Body of pancreas (tissue), 4 donors: ENCODE measurements around the gene CFH. TPM values are rescaled to one million over a fixed set of nuclear protein-coding genes. Genes with fewer than 3 reads are reported as not detected.
A peak's percentile ranks its signal among the peaks of the same experiment; 100 is the strongest.

Source experiments
- ATAC-seq: fragments of 150-250 bp; one replicate; pipeline ENCODE4 v1.9.1; 2016
- DNase-seq, 4 donors: peaks; one replicate each; pipeline ENCODE4 v3.0.0-alpha.2; 2019
- H3K27ac ChIP-seq, 4 donors: fragments of 200-600 bp; sonication (generic); 1 replicate in 3 of 4; 2 replicates in 1 of 4; pipeline versions ENCODE4 v1.5.1 to v1.6.1; 2016 to 2019; ENCODE audit warnings: mild to moderate bottlenecking in 1 of 4, mixed read lengths in 1 of 4, moderate library complexity in 1 of 4
- H3K27me3 ChIP-seq, 2 donors: fragments of 200-600 bp; sonication (generic); one replicate each; pipeline ENCODE4 v1.6.0; 2016; ENCODE audit warnings: mild to moderate bottlenecking in 1 of 2
- H3K36me3 ChIP-seq, 2 donors: fragments of 200-600 bp; sonication (generic); replicated peaks in 1 of 2; 2 replicates each; pipeline ENCODE4 v1.5.1; 2016; ENCODE audit warnings: low read depth in 2 of 2; ENCODE audit not compliant: insufficient read depth in 1 of 2
- H3K4me1 ChIP-seq: fragments of 200-600 bp; sonication (generic); one replicate; pipeline ENCODE4 v1.6.0; 2016
- H3K4me3 ChIP-seq, 2 donors: fragments of 200-600 bp; sonication (generic); 1 replicate in 1 of 2; 2 replicates in 1 of 2; pipeline ENCODE4 v1.5.1; 2016 to 2019
- H3K9me3 ChIP-seq, 3 donors: fragments of 200-600 bp; sonication (generic); 1 replicate in 2 of 3; 2 replicates in 1 of 3; pipeline ENCODE4 v1.5.1; 2016
- CTCF ChIP-seq, 7 experiments: fragments of 450-650 bp in 4 of 7; fragments of 200-600 bp in 3 of 7; sonication (generic) in 3 of 7; IDR thresholded peaks; one replicate each; pipeline ENCODE4 v1.5.1; 2016 to 2019; ENCODE audit warnings: antibody characterized with exemption in 7 of 7
- POLR2A ChIP-seq, 3 donors: fragments of 450-650 bp; IDR thresholded peaks; one replicate each; pipeline ENCODE4 v1.6.1; 2016; ENCODE audit warnings: antibody characterized with exemption in 3 of 3, mild to moderate bottlenecking in 2 of 3
- WGBS, 2 donors: methylation state at CpG; one replicate each; pipeline ENCODE4 v1.1.5; 2017; 5-methylcytosine and 5-hydroxymethylcytosine counted together
- intact Hi-C: fragments of 100-400 bp; cut with DNase I; formaldehyde crosslinking; loops from one replicate; pipeline ENCODE4 v1.15.1; 2023
- total RNA-seq, 2 donors: library from RNA; depleted of rRNA; stranded (reverse); fragments of >200 nt; gene quantifications; one replicate each; pipeline ENCODE4 v1.1.0, GENCODE V29; 2016

CFH gene
- total RNA-seq, 2 donors from 2014 or later = 12.2 to 46.7 TPM

GRCh38 chr1:196732526-196732925 lies 80.7 kb downstream of the CFH start:
- intact Hi-C loops = no loop called here
- H3K4me3 ChIP-seq = no peak overlapping the region
- WGBS, 2 donors = 78 to 90% methylated on average over 2 of the region's 2 CpGs
- H3K27me3 ChIP-seq = no peaks in the 10 kb centered on the region
- ATAC-seq (no peak), DNase-seq (no peak)
- H3K27ac ChIP-seq = no peak overlapping the region
- H3K9me3 ChIP-seq = no peaks in the 10 kb centered on the region
- no peaks in the 10 kb centered on the region for H3K36me3 ChIP-seq
- TF ChIP-seq POLR2A (IDR thresholded peaks at IDR 0.05) (no peak), CTCF (IDR thresholded peaks at IDR 0.05) (no peak)
- H3K4me1 ChIP-seq = no peaks in the 10 kb centered on the region

- no peak for TF ChIP-seq CTCF (IDR thresholded peaks at IDR 0.05)
- no peak for TF ChIP-seq POLR2A (IDR thresholded peaks at IDR 0.05)
- no peaks in the 10 kb centered on the region for H3K36me3 ChIP-seq
- intact Hi-C loops = no loop called here
- no peak for ATAC-seq
- 64 to 65% methylated on average over 11 of the region's 11 CpGs for whole genome bisulfite sequencing, 2 donors
- no peak overlapping the region for H3K4me3 ChIP-seq
- H3K27ac ChIP-seq = no peak overlapping the region
- H3K27me3 ChIP-seq = no peaks in the 10 kb centered on the region
- H3K4me1 ChIP-seq = no peaks in the 10 kb centered on the region
- DNase-seq = no peak
- H3K9me3 ChIP-seq = peaks cover 0 to 5% (median 0%) of the 10 kb centered on the region in 3 donors
These were observed 81.5 kb downstream of the CFH start for GRCh38 chr1:196733091-196733970.

- no peaks in the 10 kb centered on the region for H3K36me3 ChIP-seq
- TF ChIP-seq POLR2A (IDR thresholded peaks at IDR 0.05) = no peak
- no peak for TF ChIP-seq CTCF (IDR thresholded peaks at IDR 0.05)
- no peak overlapping the region for H3K27ac ChIP-seq
- H3K4me1 ChIP-seq = no peaks in the 10 kb centered on the region
- H3K27me3 ChIP-seq = no peaks in the 10 kb centered on the region
- ATAC-seq = no peak
- DNase-seq = no peak
- no peak overlapping the region for H3K4me3 ChIP-seq
- intact Hi-C loops = no loop called here
- H3K9me3 ChIP-seq = peaks cover 0 to 11% (median 0%) of the 10 kb centered on the region in 3 donors
These were observed 82.2 kb downstream of the CFH start for GRCh38 chr1:196734006-196734405.

GRCh38 chr1:196734460-196734859 lies 82.6 kb downstream of the CFH start:
- Histone ChIP-seq H3K27me3 (no peaks in the 10 kb centered on the region), H3K27ac (no peak overlapping the region), H3K9me3 (peaks cover 0 to 11% (median 0%) of the 10 kb centered on the region in 3 donors), H3K4me1 (no peaks in the 10 kb centered on the region), H3K4me3 (no peak overlapping the region), H3K36me3 (no peaks in the 10 kb centered on the region)
- intact Hi-C loops = no loop called here
- TF ChIP-seq CTCF (IDR thresholded peaks at IDR 0.05) (no peak), POLR2A (IDR thresholded peaks at IDR 0.05) (no peak)
- 51 to 62% methylated on average over 2 of the region's 2 CpGs for WGBS, 2 donors
- ATAC-seq (no peak), DNase-seq (no peak)

GRCh38 chr1:196738730-196739129 lies 86.9 kb downstream of the CFH start:
- ATAC-seq (no peak), DNase-seq (no peak)
- H3K27ac ChIP-seq = no peak overlapping the region
- no peaks in the 10 kb centered on the region for H3K4me1 ChIP-seq
- no peaks in the 10 kb centered on the region for H3K36me3 ChIP-seq
- no peak overlapping the region for H3K4me3 ChIP-seq
- intact Hi-C loops = no loop called here
- H3K9me3 ChIP-seq = peaks cover 0 to 11% (median 0%) of the 10 kb centered on the region in 3 donors
- no peaks in the 10 kb centered on the region for H3K27me3 ChIP-seq
- peak in 1 of 3 donors; percentile 5 for TF ChIP-seq POLR2A (IDR thresholded peaks at IDR 0.05)
- TF ChIP-seq CTCF (IDR thresholded peaks at IDR 0.05) = no peak
